Endothelial cell (in vitro differentiated cells): ENCODE measurements around the gene TCOF1. TPM values are rescaled to one million over a fixed set of nuclear protein-coding genes. Genes with fewer than 3 reads are reported as not detected.
"Not testable (repeated sequence)": the region's sequence is repeated elsewhere in the genome, so short reads cannot be mapped to it uniquely, and the experiment has no call there.

Experiments used
- DNase-seq: peaks from one replicate; pipeline ENCODE4 v3.0.0; 2021; ENCODE audit warnings: low spot score
- H3K27ac Mint-ChIP-seq: one replicate; pipeline ENCODE4 v1.8.0; 2021; ENCODE audit warnings: mixed read lengths, inconsistent platforms; ENCODE audit not compliant: unreplicated experiment
- H3K27me3 Mint-ChIP-seq: one replicate; pipeline ENCODE4 v1.8.0; 2021; ENCODE audit warnings: mild to moderate bottlenecking, moderate library complexity, mixed read lengths, inconsistent platforms; ENCODE audit not compliant: unreplicated experiment
- H3K36me3 Mint-ChIP-seq: one replicate; pipeline ENCODE4 v1.8.0; 2021; ENCODE audit warnings: mild to moderate bottlenecking, low read depth, mixed read lengths, inconsistent platforms; ENCODE audit not compliant: unreplicated experiment
- H3K4me1 Mint-ChIP-seq: one replicate; pipeline ENCODE4 v1.8.0; 2021; ENCODE audit warnings: mild to moderate bottlenecking, mixed read lengths, inconsistent platforms; ENCODE audit not compliant: unreplicated experiment
- H3K4me3 Mint-ChIP-seq: one replicate; pipeline ENCODE4 v1.8.0; 2021; ENCODE audit warnings: mild to moderate bottlenecking, mixed read lengths, inconsistent platforms; ENCODE audit not compliant: unreplicated experiment
- H3K9me3 Mint-ChIP-seq: one replicate; pipeline ENCODE4 v1.8.0; 2021; ENCODE audit warnings: mixed read lengths, inconsistent platforms; ENCODE audit not compliant: unreplicated experiment
- total RNA-seq: library from RNA; stranded (reverse); fragmentation: NEBNext Ultra II Directional; extraction: Animal tissue kit (Norgen Biotek cat#: 25700); gene quantifications from one replicate; pipeline ENCODE4 v1.2.1, GENCODE V29; 2021; ENCODE audit not compliant: unreplicated experiment
- TF ChIP-seq, protein P1 (sequence below): fragments of 200-600 bp; sonication (generic); IDR thresholded peaks from one replicate; pipeline ENCODE4 v1.5.0; 2021; ENCODE audit warnings: antibody characterized with exemption; ENCODE audit not compliant: unreplicated experiment

Gene TCOF1
- total RNA-seq, 1 donor from 2014 or later: 41.5 TPM

DNA sequence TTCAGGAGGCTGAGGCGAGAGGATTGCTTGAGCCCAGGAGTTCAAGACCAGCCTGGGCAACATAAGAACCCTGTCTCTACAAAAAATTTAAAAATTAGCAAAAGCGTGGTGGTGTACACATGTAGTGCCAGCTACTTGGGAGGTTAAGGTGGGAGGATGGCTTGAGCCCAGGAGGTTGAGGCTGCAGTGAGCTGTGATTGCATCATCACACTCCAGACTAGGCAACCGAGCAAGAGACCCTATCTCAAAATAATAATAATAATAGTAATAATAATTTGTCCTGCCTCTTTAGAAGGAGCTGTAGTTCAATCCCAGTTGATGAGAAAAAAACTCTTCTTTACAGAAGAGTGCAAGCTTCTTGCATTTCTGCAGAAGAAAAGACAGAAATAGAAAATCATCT lies 65.3 kb downstream of the TCOF1 start:
- Mint-ChIP-seq H3K4me1 (peaks cover 8% of the 10 kb centered on the region), H3K9me3 (no peaks in the 10 kb centered on the region), H3K36me3 (peaks cover 1% of the 10 kb centered on the region), H3K27ac (no peak overlapping the region), H3K27me3 (no peaks in the 10 kb centered on the region), H3K4me3 (no peak overlapping the region)
- TF ChIP-seq, protein P1, sequence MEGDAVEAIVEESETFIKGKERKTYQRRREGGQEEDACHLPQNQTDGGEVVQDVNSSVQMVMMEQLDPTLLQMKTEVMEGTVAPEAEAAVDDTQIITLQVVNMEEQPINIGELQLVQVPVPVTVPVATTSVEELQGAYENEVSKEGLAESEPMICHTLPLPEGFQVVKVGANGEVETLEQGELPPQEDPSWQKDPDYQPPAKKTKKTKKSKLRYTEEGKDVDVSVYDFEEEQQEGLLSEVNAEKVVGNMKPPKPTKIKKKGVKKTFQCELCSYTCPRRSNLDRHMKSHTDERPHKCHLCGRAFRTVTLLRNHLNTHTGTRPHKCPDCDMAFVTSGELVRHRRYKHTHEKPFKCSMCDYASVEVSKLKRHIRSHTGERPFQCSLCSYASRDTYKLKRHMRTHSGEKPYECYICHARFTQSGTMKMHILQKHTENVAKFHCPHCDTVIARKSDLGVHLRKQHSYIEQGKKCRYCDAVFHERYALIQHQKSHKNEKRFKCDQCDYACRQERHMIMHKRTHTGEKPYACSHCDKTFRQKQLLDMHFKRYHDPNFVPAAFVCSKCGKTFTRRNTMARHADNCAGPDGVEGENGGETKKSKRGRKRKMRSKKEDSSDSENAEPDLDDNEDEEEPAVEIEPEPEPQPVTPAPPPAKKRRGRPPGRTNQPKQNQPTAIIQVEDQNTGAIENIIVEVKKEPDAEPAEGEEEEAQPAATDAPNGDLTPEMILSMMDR: no peak
- DNase-seq: no peak

DNA sequence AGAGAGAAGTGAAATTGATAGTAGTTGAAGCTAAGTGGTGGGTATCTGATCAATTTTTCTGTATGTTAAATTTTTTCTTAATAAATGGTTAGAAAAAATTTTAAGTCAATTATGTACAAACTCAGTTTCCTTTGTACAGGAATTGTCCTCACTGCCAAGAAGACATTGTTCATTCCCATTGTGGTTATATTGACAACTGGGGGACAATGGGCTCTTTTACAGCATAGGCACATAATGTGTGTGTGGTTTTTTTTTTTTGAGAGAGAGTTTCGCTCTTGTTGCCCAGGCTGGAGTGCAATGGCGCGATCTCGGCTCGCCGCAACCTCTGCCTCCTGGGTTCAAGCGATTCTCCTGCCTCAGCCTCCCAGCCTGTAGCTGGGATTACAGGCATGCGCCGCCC lies 68.7 kb downstream of the TCOF1 start:
- not testable (repeated sequence) for H3K4me1 Mint-ChIP-seq, H3K27ac Mint-ChIP-seq, H3K27me3 Mint-ChIP-seq, DNase-seq, H3K9me3 Mint-ChIP-seq, H3K36me3 Mint-ChIP-seq, H3K4me3 Mint-ChIP-seq

DNA sequence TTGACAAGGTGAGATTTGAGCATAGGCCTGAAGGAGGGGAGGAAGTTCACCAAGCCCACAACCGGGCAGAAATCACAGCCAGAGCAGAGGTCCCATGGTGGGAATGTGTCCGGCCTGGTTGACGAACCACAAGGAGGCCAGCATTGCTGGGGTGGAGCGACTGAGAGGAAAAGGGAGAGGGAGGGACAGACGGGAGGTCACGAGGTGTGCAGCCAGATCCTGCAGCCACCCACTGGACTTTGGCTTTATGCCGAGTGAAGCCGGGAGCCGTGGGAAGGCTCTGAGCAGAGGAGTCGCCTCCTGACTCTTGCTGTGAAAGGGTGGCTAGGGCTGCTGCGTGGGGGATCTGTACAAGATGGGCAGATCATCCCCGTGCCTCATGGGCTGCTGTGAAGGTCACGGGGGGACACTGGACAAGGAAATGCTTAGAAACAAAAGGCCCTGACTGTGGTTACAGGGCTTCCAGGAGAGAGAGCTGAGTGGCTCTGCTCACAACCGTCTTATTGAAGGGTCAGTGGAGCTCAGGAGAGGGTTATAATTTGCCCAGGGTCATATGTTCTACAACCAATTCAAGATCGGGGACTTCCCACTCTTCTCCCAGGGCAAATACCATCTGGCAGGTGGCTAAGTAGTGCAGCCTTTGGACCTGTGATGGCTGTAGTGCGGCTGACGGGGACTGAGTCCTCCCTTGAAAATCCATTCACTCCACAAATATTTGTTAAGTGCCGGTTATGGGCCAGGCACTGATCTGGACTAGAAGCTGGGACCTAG lies 70.8 kb downstream of the TCOF1 start:
- H3K27me3 Mint-ChIP-seq: peaks cover 4% of the 10 kb centered on the region
- no peak for DNase-seq
- TF ChIP-seq, protein P1: no peak
- H3K36me3 Mint-ChIP-seq: peaks cover 9% of the 10 kb centered on the region
- H3K4me3 Mint-ChIP-seq: peak overlapping the region; percentile 16
- no peak overlapping the region for H3K27ac Mint-ChIP-seq
- H3K9me3 Mint-ChIP-seq: no peaks in the 10 kb centered on the region
- no peaks in the 10 kb centered on the region for H3K4me1 Mint-ChIP-seq

DNA sequence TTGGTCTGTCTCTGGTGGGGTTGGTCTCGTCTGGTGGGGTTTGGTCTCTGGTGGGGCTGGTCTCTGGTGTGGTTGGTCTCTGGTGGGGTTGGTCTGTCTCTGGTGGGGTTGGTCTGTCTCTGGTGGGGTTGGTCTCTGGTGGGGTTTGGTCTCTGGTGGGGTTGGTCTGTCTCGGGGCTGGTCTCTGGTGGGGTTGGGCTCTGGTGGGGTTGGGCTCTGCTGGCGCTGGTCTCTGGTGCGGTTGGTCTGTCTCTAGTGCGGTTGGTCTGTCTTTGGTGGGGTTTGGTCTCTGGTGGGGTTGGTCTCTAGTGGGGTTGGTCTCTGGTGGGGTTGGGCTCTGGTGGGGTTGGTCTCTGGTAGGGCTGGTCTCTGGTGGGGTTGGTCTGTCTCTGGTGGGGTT lies 71.5 kb downstream of the TCOF1 start:
- H3K36me3 Mint-ChIP-seq: peaks cover 9% of the 10 kb centered on the region
- TF ChIP-seq, protein P1: no peak
- DNase-seq: no peak
- H3K27me3 Mint-ChIP-seq: peaks cover 7% of the 10 kb centered on the region
- H3K4me3 Mint-ChIP-seq: no peak overlapping the region
- no peak overlapping the region for H3K27ac Mint-ChIP-seq
- H3K4me1 Mint-ChIP-seq: no peaks in the 10 kb centered on the region
- no peaks in the 10 kb centered on the region for H3K9me3 Mint-ChIP-seq

DNA sequence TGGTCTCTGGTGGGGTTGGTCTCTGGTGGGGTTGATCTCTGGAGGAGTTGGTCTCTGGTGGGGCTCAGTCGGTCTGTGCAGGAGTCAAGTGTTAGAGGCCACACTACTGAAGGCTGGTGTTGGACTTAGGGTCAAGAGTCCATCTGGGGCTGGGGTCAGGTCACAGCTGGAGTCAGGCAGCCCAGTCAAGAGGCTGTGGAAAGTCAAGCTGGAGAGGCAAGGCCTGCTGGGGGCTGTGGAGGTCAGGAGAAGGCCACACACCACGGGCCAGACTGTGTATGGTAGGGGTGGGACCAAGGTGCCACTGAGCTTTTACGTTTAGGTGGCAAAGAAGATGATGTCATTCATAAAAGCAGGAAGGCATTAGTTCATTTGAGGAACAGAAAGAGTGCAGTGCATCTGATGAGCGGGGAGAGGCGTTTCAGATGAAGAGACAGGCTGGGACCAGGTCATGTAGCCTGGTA lies 71.9 kb downstream of the TCOF1 start:
- H3K4me3 Mint-ChIP-seq: no peak overlapping the region
- TF ChIP-seq, protein P1: no peak
- no peak overlapping the region for H3K27ac Mint-ChIP-seq
- peaks cover 7% of the 10 kb centered on the region for H3K27me3 Mint-ChIP-seq
- no peak for DNase-seq
- peaks cover 9% of the 10 kb centered on the region for H3K36me3 Mint-ChIP-seq
- H3K9me3 Mint-ChIP-seq: no peaks in the 10 kb centered on the region
- H3K4me1 Mint-ChIP-seq: no peaks in the 10 kb centered on the region
